GM12865 (cell line): Measurements from ENCODE around the gene EYA4.

Experiments
- DNase-seq: peaks from one replicate; pipeline ENCODE4 v3.0.0; 2010; ENCODE audit warnings: low read depth
- H3K4me3 ChIP-seq: 2 replicates; pipeline ENCODE4 v1.5.1; 2011; ENCODE audit warnings: mild to moderate bottlenecking, low read depth, low read length, control low read depth
- TF ChIP-seq, protein P1 (sequence below): IDR thresholded peaks from 2 replicates; pipeline ENCODE4 v1.5.1; 2011; ENCODE audit warnings: low read length, control low read depth, low read depth, inconsistent platforms; ENCODE audit not compliant: insufficient read depth; ENCODE audit errors: missing control alignments

The EYA4 gene

DNA sequence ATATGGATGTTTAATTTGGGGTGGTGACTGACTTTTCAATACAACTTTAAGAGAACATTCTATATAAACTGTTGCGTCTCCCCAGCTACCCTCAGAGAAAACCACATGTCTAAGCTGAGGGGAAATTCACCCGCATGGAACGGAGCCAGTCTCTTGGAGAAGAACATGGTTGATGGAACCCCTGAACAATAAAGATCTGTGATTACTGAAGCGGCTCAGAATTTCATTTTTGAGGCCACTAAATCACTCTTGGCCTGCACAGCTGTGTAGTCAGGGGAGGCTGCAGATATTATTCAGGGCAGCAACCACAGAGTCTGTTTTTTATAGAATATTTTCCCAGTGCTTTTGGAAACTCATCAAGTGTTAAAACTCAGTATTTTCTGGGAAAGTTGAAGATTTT is 73.8 kb downstream of the EYA4 start:
- H3K4me3 ChIP-seq, result no peak overlapping the region
- DNase-seq, result no peak
- TF ChIP-seq, protein P1, sequence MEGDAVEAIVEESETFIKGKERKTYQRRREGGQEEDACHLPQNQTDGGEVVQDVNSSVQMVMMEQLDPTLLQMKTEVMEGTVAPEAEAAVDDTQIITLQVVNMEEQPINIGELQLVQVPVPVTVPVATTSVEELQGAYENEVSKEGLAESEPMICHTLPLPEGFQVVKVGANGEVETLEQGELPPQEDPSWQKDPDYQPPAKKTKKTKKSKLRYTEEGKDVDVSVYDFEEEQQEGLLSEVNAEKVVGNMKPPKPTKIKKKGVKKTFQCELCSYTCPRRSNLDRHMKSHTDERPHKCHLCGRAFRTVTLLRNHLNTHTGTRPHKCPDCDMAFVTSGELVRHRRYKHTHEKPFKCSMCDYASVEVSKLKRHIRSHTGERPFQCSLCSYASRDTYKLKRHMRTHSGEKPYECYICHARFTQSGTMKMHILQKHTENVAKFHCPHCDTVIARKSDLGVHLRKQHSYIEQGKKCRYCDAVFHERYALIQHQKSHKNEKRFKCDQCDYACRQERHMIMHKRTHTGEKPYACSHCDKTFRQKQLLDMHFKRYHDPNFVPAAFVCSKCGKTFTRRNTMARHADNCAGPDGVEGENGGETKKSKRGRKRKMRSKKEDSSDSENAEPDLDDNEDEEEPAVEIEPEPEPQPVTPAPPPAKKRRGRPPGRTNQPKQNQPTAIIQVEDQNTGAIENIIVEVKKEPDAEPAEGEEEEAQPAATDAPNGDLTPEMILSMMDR, result no peak

DNA sequence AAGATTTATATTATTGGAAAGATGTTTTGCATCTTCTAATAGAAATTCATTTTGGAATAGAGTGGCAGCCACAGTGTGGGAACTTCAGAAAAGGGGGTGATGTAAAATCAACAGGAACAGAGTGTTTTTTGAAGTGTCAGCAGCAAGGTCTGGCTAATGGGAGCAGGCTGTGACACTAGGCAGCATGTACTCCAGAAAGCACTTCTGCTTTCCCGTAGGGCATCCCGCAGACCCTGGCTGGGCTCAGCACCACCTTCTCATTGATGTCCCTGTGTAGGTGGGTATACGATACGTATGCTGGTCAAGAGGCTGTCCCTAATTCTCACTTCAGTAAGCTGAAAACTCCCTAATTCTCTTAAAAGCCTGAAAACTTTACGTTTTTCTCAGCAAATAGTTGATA is 74.7 kb downstream of the EYA4 start:
- TF ChIP-seq, protein P1, result no peak
- DNase-seq, result no peak
- H3K4me3 ChIP-seq, result no peak overlapping the region

DNA sequence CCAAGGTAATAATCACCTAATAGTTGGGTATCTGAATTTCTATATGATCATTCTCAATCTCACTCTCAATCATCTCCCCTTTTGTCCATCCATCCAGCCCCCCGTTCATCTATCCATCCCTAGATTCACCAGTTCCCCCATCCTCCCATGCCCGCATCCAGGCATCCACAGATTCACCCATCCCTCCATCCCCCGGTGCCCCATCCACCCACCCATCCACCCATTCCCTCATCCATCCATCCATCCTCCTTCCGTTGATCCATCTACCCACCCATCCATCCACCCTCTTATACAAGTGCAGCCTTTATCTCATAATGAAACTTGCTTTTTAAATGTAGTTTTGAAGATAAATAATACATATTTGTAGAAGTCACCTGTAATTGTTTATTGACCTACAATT is 76.5 kb downstream of the EYA4 start:
- no peak overlapping the region for H3K4me3 ChIP-seq
- no peak for DNase-seq
- TF ChIP-seq, protein P1, result no peak

DNA sequence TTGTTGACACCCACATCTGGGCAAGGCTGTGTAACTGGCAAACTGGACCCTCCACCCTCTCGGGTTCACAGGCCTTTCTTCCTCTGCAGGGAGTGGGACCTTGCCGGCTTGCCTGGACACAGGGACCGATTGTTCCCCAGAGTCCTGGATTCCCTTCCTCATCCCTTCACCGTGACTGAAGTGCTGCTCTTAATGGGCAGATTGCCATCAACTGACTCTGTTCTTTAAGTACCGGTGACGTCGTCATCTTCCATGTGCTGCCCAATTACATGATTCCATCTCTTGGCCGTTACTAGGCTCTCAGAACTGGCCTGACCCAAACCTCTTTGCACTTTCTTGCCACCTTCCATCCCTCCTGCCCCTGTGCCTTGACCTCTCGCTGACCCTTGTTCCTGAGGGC is 85.4 kb downstream of the EYA4 start:
- no peak overlapping the region for H3K4me3 ChIP-seq
- TF ChIP-seq, protein P1, result no peak
- DNase-seq, result no peak

DNA sequence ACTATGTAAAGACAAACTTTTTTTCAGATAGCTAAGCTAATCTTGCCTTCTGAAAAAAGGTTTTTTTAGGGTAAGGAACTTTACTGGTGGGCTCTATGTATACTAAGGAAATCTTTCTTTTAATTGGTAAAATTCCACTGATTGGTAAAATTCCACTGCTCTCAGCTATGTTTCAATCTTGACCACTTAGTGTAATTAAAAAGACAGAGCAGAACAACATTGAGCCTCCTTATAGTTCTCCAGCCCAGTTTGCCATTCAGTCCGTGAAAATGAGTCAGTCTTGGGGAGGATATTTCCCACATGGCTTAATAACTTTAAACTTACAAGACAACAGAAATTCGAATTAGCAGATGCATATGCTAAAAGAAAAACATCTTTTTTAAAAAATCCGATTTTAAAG is 92.7 kb downstream of the EYA4 start:
- TF ChIP-seq, protein P1, result no peak
- no peak for DNase-seq
- no peak overlapping the region for H3K4me3 ChIP-seq

DNA sequence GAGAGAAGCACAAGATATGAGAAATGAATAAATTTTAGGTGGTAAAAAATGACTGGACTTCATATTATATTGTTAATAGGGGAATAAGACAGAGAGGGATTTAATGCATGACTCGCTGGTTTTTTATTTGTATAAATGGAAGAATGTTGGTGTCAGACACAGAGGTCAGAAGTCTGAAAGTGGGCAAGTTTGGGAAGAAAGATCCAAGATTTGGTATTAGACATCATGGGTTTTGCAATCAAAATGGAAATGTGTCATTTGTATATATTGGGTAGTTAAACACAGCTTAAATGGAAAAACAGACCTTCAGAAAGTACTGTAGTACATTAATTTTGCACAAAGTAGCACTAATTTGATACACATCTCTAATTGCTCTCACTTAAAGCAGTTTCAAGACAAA is 96.2 kb downstream of the EYA4 start:
- TF ChIP-seq, protein P1, result no peak

DNA sequence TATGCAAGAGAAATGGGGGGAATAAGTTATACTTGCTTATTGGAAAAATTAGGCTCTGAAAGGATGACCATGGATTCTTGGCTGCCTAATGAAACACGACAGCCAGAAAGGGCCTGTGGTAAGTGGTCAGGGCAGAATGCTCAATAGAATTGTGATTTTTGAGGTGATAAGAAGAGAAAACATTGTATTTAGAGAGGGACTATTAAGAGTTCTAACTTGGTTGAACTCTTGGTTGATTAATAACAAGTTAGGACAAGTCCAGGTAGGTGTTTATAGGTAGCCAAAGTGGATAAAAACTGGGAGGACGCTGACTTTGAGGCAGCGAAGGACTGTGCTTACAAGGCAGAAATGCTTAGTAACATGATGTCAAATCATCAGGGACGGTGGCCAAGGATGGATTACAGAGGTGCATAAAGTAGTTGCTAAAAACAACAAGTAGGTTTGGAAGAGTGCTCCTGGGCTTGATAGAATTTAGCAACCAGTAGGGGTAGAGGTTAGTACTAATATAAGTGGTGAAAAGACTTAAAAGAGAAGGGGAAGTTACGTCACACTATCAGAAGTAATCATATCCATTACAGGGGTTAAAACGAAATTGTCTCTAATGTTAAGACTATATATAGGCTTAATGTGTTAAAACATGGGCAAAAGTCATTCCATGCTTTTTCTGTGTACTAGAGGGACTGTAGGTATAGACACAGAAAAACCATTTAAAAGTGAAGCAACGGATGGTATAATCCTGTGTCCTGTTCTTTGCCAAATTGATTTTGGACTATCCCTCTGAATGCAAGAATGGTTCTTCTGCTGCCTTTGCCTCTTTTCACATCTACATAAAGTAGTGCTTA is 98.6 kb downstream of the EYA4 start:
- H3K4me3 ChIP-seq, result no peak overlapping the region
- DNase-seq, result no peak
- TF ChIP-seq, protein P1, result no peak

More for the DNA sequence above, 96.2 kb downstream of the EYA4 start:
- no peak overlapping the region for H3K4me3 ChIP-seq
- no peak for DNase-seq
